Choroid plexus epithelial cell (primary cell): ENCODE data around the gene RGS17.

Experiments used
- DNase-seq: peaks from one replicate; pipeline ENCODE4 v3.0.0-alpha.2; 2010; ENCODE audit warnings: low read depth
- H3K4me3 ChIP-seq: 2 replicates; pipeline ENCODE4 v1.5.1; 2011; ENCODE audit warnings: low read depth, mild to moderate bottlenecking, control low read depth, low read length, moderate library complexity
- TF ChIP-seq, protein P1 (sequence below): conservative IDR thresholded peaks from 2 replicates; pipeline ENCODE4 v1.5.1; 2011; ENCODE audit warnings: low read depth, mild to moderate bottlenecking, control low read depth, inconsistent platforms, low read length, moderate library complexity

Gene RGS17

DNA sequence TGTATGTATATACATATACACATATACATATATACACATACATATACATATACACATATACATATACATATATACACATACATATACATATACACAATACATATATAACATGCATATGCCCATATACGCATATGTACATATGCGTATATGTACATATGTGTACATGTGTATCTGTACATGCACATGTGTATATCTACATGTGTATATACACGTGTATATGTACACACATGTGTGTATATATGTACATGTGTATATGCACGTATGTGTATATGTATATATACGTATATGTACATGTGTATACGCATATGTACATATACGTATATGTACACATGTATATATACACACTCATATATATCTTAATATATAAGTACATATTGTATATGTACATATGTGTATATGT is 60.3 kb downstream of the RGS17 start:
- no peak overlapping the region for H3K4me3 ChIP-seq
- TF ChIP-seq, protein P1, sequence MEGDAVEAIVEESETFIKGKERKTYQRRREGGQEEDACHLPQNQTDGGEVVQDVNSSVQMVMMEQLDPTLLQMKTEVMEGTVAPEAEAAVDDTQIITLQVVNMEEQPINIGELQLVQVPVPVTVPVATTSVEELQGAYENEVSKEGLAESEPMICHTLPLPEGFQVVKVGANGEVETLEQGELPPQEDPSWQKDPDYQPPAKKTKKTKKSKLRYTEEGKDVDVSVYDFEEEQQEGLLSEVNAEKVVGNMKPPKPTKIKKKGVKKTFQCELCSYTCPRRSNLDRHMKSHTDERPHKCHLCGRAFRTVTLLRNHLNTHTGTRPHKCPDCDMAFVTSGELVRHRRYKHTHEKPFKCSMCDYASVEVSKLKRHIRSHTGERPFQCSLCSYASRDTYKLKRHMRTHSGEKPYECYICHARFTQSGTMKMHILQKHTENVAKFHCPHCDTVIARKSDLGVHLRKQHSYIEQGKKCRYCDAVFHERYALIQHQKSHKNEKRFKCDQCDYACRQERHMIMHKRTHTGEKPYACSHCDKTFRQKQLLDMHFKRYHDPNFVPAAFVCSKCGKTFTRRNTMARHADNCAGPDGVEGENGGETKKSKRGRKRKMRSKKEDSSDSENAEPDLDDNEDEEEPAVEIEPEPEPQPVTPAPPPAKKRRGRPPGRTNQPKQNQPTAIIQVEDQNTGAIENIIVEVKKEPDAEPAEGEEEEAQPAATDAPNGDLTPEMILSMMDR: no peak
- DNase-seq: no peak

DNA sequence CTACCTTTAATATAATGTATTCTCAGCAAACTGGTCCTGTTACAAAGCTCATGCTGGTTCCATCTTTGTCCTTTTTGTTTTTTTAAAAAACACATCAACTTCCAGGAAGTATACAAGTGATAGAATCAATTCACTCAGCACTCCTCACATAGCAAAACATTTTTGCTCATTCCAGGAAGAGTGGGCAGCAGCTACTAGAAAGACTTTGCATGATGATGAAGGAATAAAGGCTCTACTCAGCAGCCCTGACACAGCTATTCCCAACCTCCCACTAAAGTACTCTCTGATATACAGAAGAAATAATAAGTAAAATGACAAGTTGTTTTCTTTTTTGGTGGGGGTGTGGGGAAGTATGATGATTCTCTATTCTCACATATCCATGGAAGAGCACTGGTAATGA is 61.2 kb downstream of the RGS17 start:
- no peak for DNase-seq
- TF ChIP-seq, protein P1: no peak
- no peak overlapping the region for H3K4me3 ChIP-seq

DNA sequence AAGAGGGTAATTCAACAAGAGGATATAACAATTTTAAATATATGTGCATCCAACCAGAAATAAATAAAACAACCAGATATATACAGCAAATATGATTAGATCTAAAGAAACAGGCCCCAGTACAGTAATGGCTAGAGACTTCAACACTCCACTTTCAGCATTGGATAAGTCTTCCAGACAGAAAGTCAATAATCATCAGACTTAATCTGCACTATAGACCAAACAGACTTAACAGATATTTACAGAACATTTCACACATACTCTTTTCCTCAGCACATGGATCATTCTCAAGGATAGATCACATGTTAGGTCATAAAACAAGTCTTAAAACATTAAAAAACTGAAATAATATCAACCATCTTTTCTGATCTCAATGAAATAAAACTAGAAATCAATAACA is 65.9 kb downstream of the RGS17 start:
- TF ChIP-seq, protein P1: no peak
- DNase-seq: no peak
- no peak overlapping the region for H3K4me3 ChIP-seq

DNA sequence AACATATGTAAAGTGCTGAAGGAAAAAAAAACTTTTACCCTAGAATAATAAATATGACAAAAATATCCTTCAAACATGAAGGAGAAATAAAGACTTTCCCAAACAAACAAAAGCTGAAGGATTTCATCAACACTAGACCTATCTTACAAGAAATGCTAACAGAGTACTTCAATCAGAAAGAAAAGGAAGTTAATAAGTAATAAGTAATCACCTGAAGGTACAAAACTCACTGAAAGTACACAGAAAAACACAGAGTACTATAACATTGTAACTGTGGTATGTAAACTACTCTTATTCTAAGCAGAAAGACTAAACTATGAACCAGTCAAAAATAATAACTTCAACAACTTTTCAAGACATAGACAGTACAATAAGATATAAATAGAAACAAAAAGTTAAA is 67.1 kb downstream of the RGS17 start:
- TF ChIP-seq, protein P1: no peak
- no peak overlapping the region for H3K4me3 ChIP-seq
- DNase-seq: no peak

DNA sequence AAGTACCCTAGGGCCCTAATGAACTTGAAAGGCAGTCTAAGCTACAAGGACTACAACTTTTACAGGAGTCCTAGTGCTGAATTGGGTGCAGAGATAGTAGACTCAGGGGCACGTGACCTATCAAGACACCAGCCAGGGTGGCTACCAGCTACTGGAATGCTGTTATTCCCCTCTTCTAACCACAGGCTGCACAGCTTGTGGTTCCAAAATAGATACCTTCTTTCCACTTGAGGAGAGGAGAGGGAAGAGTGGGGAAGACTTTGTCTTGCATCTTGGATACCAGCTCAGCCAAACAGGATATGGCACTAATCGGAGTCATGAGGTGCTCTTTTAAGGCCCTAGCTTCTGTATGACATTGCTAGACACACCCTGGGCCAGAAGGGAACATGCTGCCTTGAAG is 68.6 kb downstream of the RGS17 start:
- no peak overlapping the region for H3K4me3 ChIP-seq
- TF ChIP-seq, protein P1: no peak
- no peak for DNase-seq

DNA sequence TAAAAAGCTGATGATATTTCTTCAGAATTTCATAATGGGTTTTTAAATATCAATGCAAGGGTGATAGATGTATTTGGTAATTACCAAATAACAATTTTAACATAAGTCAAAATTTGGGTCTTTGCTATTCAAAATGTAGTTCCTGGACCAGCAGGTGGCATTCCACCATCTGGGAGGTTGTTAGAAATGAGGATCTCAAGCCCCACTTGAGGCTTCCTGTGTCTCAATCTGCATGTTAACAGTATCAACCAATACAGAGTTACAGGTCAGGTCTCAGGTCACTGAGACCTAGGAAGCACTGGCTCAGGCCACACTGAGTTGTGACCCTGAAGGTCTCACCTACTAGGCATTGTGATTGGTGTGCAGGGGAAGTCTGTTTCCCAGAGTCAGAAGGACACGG is 71.3 kb downstream of the RGS17 start:
- H3K4me3 ChIP-seq: no peak overlapping the region
- peak; percentile 34 for DNase-seq
- TF ChIP-seq, protein P1: peak; percentile 47

DNA sequence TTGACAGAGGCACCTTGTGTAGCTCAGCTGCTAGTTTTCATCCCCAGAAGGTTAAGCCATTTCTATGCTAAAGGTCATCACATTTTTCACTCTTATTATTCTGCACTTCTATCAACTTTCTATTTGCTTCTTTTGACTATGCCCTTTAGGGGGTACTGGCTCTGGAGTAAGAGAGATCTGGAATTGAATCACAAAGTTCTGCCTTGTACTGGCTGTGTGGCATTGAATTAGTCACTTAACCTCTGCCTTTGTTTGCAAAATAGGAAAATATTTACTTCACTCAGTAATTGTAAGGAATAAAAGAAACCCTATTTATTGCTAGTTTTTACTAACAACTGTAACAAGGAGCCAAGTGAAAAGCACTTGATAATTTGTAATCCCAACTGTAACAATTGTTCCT is 71.8 kb downstream of the RGS17 start:
- TF ChIP-seq, protein P1: no peak
- H3K4me3 ChIP-seq: no peak overlapping the region
- DNase-seq: peak; percentile 8
